ENCODE measurements around the gene CTNNBIP1. TPM values are rescaled to one million over a fixed set of nuclear protein-coding genes. Genes with fewer than 3 reads are reported as not detected.

The CTNNBIP1 gene
- total and polyA plus RNA-seq, 2 donors from 2014 or later: 21.9 to 26.4 TPM

GRCh38 chr1:9842073-9842711 is 67.9 kb downstream of the CTNNBIP1 start:
- Histone ChIP-seq H3K27ac (ENCODE audit: low read depth in 2 of 2, low read length in 2 of 2) (no peak overlapping the region), H3K9me3 (ENCODE audit: control insufficient read depth in 2 of 3, insufficient read depth in 1 of 3, low read length in 3 of 3) (no peaks in the 10 kb centered on the region), H3K4me1 (ENCODE audit: control insufficient read depth in 2 of 3, insufficient read depth in 2 of 3, low read depth in 1 of 3, low read length in 3 of 3) (peaks cover 0 to 3% (median 0%) of the 10 kb centered on the region in 3 donors), H3K9ac (ENCODE audit: low read length in 3 of 3) (no peak overlapping the region), H3K36me3 (ENCODE audit: control insufficient read depth in 2 of 3, insufficient read depth in 3 of 3, low read length in 3 of 3) (no peaks in the 10 kb centered on the region), H3K4me3 (ENCODE audit: low read length in 3 of 3) (no peak overlapping the region), H3K27me3 (ENCODE audit: control insufficient read depth, insufficient read depth, low read length) (no peaks in the 10 kb centered on the region)
- intact Hi-C loops (cut with DNase I): no loop called here
- FAIRE-seq: no peak
- TF ChIP-seq, protein P1, sequence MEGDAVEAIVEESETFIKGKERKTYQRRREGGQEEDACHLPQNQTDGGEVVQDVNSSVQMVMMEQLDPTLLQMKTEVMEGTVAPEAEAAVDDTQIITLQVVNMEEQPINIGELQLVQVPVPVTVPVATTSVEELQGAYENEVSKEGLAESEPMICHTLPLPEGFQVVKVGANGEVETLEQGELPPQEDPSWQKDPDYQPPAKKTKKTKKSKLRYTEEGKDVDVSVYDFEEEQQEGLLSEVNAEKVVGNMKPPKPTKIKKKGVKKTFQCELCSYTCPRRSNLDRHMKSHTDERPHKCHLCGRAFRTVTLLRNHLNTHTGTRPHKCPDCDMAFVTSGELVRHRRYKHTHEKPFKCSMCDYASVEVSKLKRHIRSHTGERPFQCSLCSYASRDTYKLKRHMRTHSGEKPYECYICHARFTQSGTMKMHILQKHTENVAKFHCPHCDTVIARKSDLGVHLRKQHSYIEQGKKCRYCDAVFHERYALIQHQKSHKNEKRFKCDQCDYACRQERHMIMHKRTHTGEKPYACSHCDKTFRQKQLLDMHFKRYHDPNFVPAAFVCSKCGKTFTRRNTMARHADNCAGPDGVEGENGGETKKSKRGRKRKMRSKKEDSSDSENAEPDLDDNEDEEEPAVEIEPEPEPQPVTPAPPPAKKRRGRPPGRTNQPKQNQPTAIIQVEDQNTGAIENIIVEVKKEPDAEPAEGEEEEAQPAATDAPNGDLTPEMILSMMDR (IDR thresholded peaks at IDR 0.05; ENCODE audit: borderline replicate concordance, extremely low read depth, insufficient read depth): no peak
- peak in 1 of 5 donors; percentile 44 for DNase-seq

DNA sequence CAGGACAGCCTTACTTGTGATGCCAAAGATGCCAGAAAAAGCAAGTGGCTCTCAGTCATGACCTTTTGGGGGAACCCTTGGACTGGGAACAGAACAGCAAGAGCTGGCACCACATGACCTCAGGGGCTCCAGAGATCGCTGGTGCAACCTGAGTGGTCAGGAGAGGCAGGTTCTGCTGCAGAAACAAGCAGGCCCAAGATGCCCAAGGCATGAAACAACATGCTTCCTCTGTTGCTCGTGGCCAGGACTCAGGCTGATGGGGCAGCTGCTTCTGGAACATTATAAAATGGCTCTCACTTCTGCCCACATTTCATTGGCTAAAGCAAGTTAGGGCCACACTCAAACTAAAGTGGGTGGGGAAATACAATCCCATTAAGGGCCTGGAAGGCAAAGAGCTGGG is 68.6 kb downstream of the CTNNBIP1 start:
- no peak for FAIRE-seq
- no peak for DNase-seq
- H3K27me3 ChIP-seq (ENCODE audit: control insufficient read depth, insufficient read depth, low read length): no peaks in the 10 kb centered on the region
- TF ChIP-seq, protein P1 (IDR thresholded peaks at IDR 0.05; ENCODE audit: borderline replicate concordance, extremely low read depth, insufficient read depth): no peak
- intact Hi-C loops (cut with DNase I): no loop called here
- peaks cover 0 to 3% (median 0%) of the 10 kb centered on the region in 3 donors for H3K4me1 ChIP-seq (ENCODE audit: control insufficient read depth in 2 of 3, insufficient read depth in 2 of 3, low read depth in 1 of 3, low read length in 3 of 3)
- H3K36me3 ChIP-seq (ENCODE audit: control insufficient read depth in 2 of 3, insufficient read depth in 3 of 3, low read length in 3 of 3): no peaks in the 10 kb centered on the region
- H3K9ac ChIP-seq (ENCODE audit: low read length in 3 of 3): no peak overlapping the region
- no peak overlapping the region for H3K4me3 ChIP-seq (ENCODE audit: low read length in 3 of 3)
- no peaks in the 10 kb centered on the region for H3K9me3 ChIP-seq (ENCODE audit: control insufficient read depth in 2 of 3, insufficient read depth in 1 of 3, low read length in 3 of 3)
- no peak overlapping the region for H3K27ac ChIP-seq (ENCODE audit: low read depth in 2 of 2, low read length in 2 of 2)

DNA sequence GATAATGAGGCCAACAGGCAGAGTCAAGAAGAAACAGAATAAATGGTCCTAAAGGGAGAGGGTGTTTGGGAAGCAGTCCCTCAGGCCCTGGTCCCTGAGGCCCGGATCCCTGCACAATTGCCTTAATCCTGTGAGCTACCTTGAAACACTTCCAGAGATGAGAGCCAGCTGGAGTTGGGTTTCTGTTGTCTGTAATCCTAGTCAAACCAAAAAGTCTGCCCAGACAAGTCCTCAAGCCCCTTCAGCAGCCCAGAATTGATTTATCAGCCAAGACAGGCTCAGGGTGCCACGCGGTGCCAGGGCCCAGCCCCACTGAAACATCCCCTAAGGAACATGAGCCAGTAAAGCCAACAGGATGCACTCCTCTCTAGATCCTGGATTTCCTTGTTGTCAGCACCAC is 69.9 kb downstream of the CTNNBIP1 start:
- DNase-seq: no peak
- Histone ChIP-seq H3K4me1 (ENCODE audit: control insufficient read depth in 2 of 3, insufficient read depth in 2 of 3, low read depth in 1 of 3, low read length in 3 of 3) (peaks cover 0 to 9% (median 0%) of the 10 kb centered on the region in 3 donors), H3K36me3 (ENCODE audit: control insufficient read depth in 2 of 3, insufficient read depth in 3 of 3, low read length in 3 of 3) (no peaks in the 10 kb centered on the region), H3K27me3 (ENCODE audit: control insufficient read depth, insufficient read depth, low read length) (no peaks in the 10 kb centered on the region), H3K9me3 (ENCODE audit: control insufficient read depth in 2 of 3, insufficient read depth in 1 of 3, low read length in 3 of 3) (no peaks in the 10 kb centered on the region), H3K4me3 (ENCODE audit: low read length in 3 of 3) (no peak overlapping the region), H3K9ac (ENCODE audit: low read length in 3 of 3) (no peak overlapping the region), H3K27ac (ENCODE audit: low read depth in 2 of 2, low read length in 2 of 2) (no peak overlapping the region)
- TF ChIP-seq, protein P1 (IDR thresholded peaks at IDR 0.05; ENCODE audit: borderline replicate concordance, extremely low read depth, insufficient read depth): no peak
- intact Hi-C loops (cut with DNase I): no loop called here
- FAIRE-seq: no peak
